ENCODE results near the gene SCYGR2. TPM values are rescaled to one million over a fixed set of nuclear protein-coding genes. Genes with fewer than 3 reads are reported as not detected.
"Not testable (repeated sequence)": the region's sequence is repeated elsewhere in the genome, so short reads cannot be mapped to it uniquely, and the experiment has no call there.

Gene SCYGR2, protein sequence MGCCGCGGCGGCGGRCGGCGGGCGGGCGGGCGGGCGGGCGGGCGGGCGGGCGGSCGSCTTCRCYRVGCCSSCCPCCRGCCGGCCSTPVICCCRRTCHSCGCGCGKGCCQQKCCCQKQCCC
- not detected for total RNA-seq
- polyA plus RNA-seq (2013, experiment 1 of 2) = not detected
- not detected for polyA plus RNA-seq (2013, experiment 2 of 2)
- 0 to 0.08 (median 0) reads per million in 172 experiments for total RNA-seq

DNA sequence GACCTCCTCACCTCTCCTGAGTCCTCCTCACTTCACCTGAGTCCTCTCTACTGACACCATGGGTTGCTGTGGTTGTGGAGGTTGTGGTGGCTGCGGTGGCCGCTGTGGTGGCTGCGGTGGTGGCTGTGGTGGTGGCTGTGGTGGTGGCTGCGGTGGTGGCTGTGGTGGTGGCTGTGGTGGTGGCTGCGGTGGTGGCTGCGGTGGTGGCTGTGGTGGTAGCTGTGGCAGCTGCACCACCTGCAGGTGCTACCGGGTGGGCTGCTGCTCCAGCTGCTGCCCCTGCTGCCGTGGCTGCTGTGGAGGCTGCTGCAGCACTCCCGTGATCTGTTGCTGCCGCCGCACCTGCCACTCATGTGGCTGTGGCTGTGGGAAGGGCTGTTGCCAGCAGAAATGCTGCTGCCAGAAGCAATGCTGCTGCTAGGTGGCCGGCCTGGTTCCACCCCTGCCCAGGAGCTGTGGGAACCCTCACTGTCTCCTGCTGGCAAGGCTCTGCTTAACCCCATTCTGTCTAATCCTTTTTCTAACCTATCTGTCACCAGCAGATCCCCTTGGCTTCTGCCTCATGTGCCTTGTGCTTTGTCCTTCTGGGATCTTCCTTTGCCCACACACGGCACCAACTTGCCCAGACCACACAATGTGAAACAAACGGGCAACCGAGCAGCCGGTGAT lies at the start of gene SCYGR2:
Gene SCYGR2, plus strand, starts transcription at position 59 of the 669 bp plus-strand sequence. Its CDS starts 0 bp downstream, at position 59.
- H3K36me3 ChIP-seq (ENCODE audit: insufficient read depth, low read length); ATAC-seq (ENCODE audit: poor library complexity); H3K9me3 ChIP-seq (ENCODE audit: control insufficient read depth in 1 of 2, insufficient read depth in 1 of 2, low read length in 2 of 2); DNase-seq; CTCF ChIA-PET; H3K36me3 Mint-ChIP-seq (ENCODE audit: low read depth); H3K4me1 Mint-ChIP-seq (ENCODE audit: low read depth); H3K4me3 Mint-ChIP-seq; H3K27me3 ChIP-seq (ENCODE audit: control insufficient read depth in 1 of 2, insufficient read depth in 2 of 2, low read length in 2 of 2); H3K4me1 ChIP-seq (ENCODE audit: insufficient read depth, low read length); H3K4me3 ChIP-seq (ENCODE audit: low read length); H3K27ac ChIP-seq (ENCODE audit: low read depth in 1 of 2, low read length in 2 of 2); intact Hi-C loops (cut with DNase I, micrococcal nuclease); H3K27ac Mint-ChIP-seq; POLR2A ChIA-PET; H3K9me3 Mint-ChIP-seq: not testable (repeated sequence)
- peaks cover 54% of the 10 kb centered on the region for H3K27me3 Mint-ChIP-seq

DNA sequence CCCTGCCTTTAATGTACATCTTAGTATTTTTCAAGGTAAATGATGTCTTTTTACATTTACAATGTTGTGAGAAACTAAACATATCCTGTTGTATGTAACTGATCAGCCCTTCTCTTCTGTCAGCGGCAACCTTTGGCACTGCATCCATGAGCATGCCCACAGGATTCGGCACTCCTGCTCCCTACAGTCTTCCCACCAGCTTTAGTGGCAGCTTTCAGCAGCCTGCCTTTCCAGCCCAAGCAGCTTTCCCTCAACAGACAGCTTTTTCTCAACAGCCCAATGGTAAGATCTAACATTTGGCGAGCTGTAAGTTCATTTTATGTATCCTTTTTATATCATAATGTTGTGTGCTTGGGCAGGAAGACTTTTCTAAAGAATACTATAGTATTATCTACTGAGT lies 46.9 kb upstream of the SCYGR2 start:
- ChIA-PET CTCF (no interaction called here), POLR2A (no interaction called here)
- no peaks in the 10 kb centered on the region for H3K27me3 Mint-ChIP-seq
- no peak overlapping the region for H3K27ac Mint-ChIP-seq
- H3K9me3 Mint-ChIP-seq = no peaks in the 10 kb centered on the region
- H3K4me1 Mint-ChIP-seq (ENCODE audit: low read depth) = no peaks in the 10 kb centered on the region
- Histone ChIP-seq H3K4me1 (ENCODE audit: insufficient read depth, low read length) (no peaks in the 10 kb centered on the region), H3K27ac (ENCODE audit: low read depth in 1 of 2, low read length in 2 of 2) (no peak overlapping the region), H3K36me3 (ENCODE audit: insufficient read depth, low read length) (peaks cover 38% of the 10 kb centered on the region), H3K9me3 (ENCODE audit: control insufficient read depth in 1 of 2, insufficient read depth in 1 of 2, low read length in 2 of 2) (no peaks in the 10 kb centered on the region), H3K4me3 (ENCODE audit: low read length) (no peak overlapping the region), H3K27me3 (ENCODE audit: control insufficient read depth in 1 of 2, insufficient read depth in 2 of 2, low read length in 2 of 2) (no peaks in the 10 kb centered on the region)
- DNase-seq (no peak), ATAC-seq (ENCODE audit: poor library complexity) (no peak)
- H3K4me3 Mint-ChIP-seq = no peak overlapping the region
- peaks cover 72% of the 10 kb centered on the region for H3K36me3 Mint-ChIP-seq (ENCODE audit: low read depth)
- intact Hi-C loops (cut with DNase I, micrococcal nuclease) = no loop called here
- TF ChIP-seq, protein P1, sequence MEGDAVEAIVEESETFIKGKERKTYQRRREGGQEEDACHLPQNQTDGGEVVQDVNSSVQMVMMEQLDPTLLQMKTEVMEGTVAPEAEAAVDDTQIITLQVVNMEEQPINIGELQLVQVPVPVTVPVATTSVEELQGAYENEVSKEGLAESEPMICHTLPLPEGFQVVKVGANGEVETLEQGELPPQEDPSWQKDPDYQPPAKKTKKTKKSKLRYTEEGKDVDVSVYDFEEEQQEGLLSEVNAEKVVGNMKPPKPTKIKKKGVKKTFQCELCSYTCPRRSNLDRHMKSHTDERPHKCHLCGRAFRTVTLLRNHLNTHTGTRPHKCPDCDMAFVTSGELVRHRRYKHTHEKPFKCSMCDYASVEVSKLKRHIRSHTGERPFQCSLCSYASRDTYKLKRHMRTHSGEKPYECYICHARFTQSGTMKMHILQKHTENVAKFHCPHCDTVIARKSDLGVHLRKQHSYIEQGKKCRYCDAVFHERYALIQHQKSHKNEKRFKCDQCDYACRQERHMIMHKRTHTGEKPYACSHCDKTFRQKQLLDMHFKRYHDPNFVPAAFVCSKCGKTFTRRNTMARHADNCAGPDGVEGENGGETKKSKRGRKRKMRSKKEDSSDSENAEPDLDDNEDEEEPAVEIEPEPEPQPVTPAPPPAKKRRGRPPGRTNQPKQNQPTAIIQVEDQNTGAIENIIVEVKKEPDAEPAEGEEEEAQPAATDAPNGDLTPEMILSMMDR (IDR thresholded peaks at IDR 0.05) = no peak

DNA sequence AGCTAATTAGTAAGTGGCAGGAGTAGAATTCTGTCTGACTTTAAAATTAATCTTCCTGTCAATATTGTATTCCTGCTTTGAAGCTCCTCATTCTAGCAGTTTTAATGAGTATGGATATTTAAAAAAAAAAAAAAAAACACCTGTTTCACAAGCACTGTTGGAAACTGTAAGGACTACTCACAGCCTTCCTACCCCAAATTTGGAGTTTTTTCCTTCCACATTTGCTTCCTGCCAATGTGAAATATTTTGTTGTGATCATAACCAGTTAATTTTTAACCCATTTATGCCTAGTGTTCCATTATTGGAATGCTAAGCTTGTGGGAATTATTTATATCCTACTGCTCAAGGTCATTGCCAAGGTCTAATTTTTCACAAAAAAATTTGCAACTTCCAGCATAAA lies 36.1 kb upstream of the SCYGR2 start:
- Histone ChIP-seq H3K27ac (ENCODE audit: low read depth in 1 of 2, low read length in 2 of 2) (no peak overlapping the region), H3K9me3 (ENCODE audit: control insufficient read depth in 1 of 2, insufficient read depth in 1 of 2, low read length in 2 of 2) (no peaks in the 10 kb centered on the region), H3K27me3 (ENCODE audit: control insufficient read depth in 1 of 2, insufficient read depth in 2 of 2, low read length in 2 of 2) (no peaks in the 10 kb centered on the region), H3K36me3 (ENCODE audit: insufficient read depth, low read length) (no peaks in the 10 kb centered on the region), H3K4me1 (ENCODE audit: insufficient read depth, low read length) (no peaks in the 10 kb centered on the region), H3K4me3 (ENCODE audit: low read length) (no peak overlapping the region)
- Mint-ChIP-seq H3K27ac (peak overlapping the region; percentile 54), H3K36me3 (ENCODE audit: low read depth) (peaks cover 22% of the 10 kb centered on the region), H3K27me3 (no peaks in the 10 kb centered on the region), H3K4me3 (no peak overlapping the region), H3K9me3 (no peaks in the 10 kb centered on the region), H3K4me1 (ENCODE audit: low read depth) (no peaks in the 10 kb centered on the region)
- ChIA-PET CTCF (no interaction called here), POLR2A (no interaction called here)
- no peak for ATAC-seq (ENCODE audit: poor library complexity)
- DNase-seq = no peak
- TF ChIP-seq, protein P1 (IDR thresholded peaks at IDR 0.05) = no peak
- intact Hi-C loops (cut with DNase I, micrococcal nuclease) = no loop called here

DNA sequence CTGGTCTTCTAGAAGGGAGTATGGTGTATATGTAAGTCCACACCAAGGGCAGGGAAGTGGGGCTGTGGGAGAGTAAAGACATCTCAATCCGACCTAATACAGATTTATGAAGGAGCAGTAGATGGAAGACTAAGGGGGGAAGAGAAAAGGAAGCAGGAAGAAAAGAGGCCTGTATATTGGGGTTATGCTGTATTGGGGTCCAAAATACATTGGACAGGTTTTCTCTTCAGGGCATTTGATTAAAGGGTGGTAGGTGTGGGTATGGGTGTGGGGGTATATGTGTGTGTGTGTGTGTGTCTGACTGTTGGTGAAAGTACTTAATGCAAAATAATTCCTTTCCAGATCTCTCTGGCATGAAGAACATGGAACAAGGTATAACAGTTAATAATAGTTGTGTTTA lies 33.6 kb upstream of the SCYGR2 start:
- Mint-ChIP-seq H3K4me3 (no peak overlapping the region), H3K36me3 (ENCODE audit: low read depth) (peaks cover 8% of the 10 kb centered on the region), H3K9me3 (no peaks in the 10 kb centered on the region), H3K4me1 (ENCODE audit: low read depth) (no peaks in the 10 kb centered on the region), H3K27ac (peak overlapping the region; percentile 12), H3K27me3 (no peaks in the 10 kb centered on the region)
- ChIA-PET POLR2A (no interaction called here), CTCF (no interaction called here)
- Histone ChIP-seq H3K36me3 (ENCODE audit: insufficient read depth, low read length) (no peaks in the 10 kb centered on the region), H3K9me3 (ENCODE audit: control insufficient read depth in 1 of 2, insufficient read depth in 1 of 2, low read length in 2 of 2) (no peaks in the 10 kb centered on the region), H3K27me3 (ENCODE audit: control insufficient read depth in 1 of 2, insufficient read depth in 2 of 2, low read length in 2 of 2) (no peaks in the 10 kb centered on the region), H3K4me3 (ENCODE audit: low read length) (no peak overlapping the region), H3K4me1 (ENCODE audit: insufficient read depth, low read length) (no peaks in the 10 kb centered on the region), H3K27ac (ENCODE audit: low read depth in 1 of 2, low read length in 2 of 2) (no peak overlapping the region)
- ATAC-seq (ENCODE audit: poor library complexity) = no peak
- DNase-seq = no peak
- intact Hi-C loops (cut with DNase I, micrococcal nuclease) = no loop called here
- TF ChIP-seq, protein P1 (IDR thresholded peaks at IDR 0.05) = no peak

Data from CD4-positive, alpha-beta T cell (primary cell).